Peyer's patch (tissue), 4 donors: Measurements from ENCODE around the gene PARVA. TPM values are rescaled to one million over a fixed set of nuclear protein-coding genes. Genes with fewer than 3 reads are reported as not detected.

ENCODE experiments used
- DNase-seq, 3 donors: peaks; one replicate each; pipeline ENCODE4 v3.0.0-alpha.2; 2017 to 2019
- H3K27ac ChIP-seq, 4 donors: fragments of 200-600 bp; sonication (generic); one replicate each; pipeline ENCODE4 v1.5.1; 2016 to 2019
- H3K27me3 ChIP-seq, 2 donors: fragments of 200-600 bp; sonication (generic); one replicate each; pipeline ENCODE4 v1.5.1; 2019
- H3K36me3 ChIP-seq, 3 donors: fragments of 200-600 bp; sonication (generic); one replicate each; pipeline ENCODE4 v1.5.1; 2016 to 2019
- H3K4me1 ChIP-seq, 4 donors: fragments of 200-600 bp; sonication (generic); one replicate each; pipeline ENCODE4 v1.5.1; 2016 to 2019
- H3K4me3 ChIP-seq, 4 donors: fragments of 200-600 bp; sonication (generic); 1 replicate in 3 of 4; 2 replicates in 1 of 4; pipeline ENCODE4 v1.5.1; 2016 to 2019; ENCODE audit warnings: mild to moderate bottlenecking in 1 of 4
- H3K9me3 ChIP-seq, 4 donors: fragments of 200-600 bp; sonication (generic); one replicate each; pipeline ENCODE4 v1.5.1; 2016 to 2019; ENCODE audit warnings: mild to moderate bottlenecking in 1 of 4
- CTCF ChIP-seq, 6 experiments: fragments of 450-650 bp in 4 of 6; fragments of 200-600 bp in 2 of 6; sonication (generic) in 1 of 6; IDR thresholded peaks; one replicate each; pipeline ENCODE4 v1.5.1; 2017 to 2019; ENCODE audit warnings: antibody characterized with exemption in 6 of 6, mild to moderate bottlenecking in 3 of 6, moderate library complexity in 1 of 6
- POLR2A ChIP-seq, 2 donors: fragments of 450-650 bp; IDR thresholded peaks; one replicate each; pipeline ENCODE4 v1.5.1; 2017; ENCODE audit warnings: antibody characterized with exemption in 2 of 2, mild to moderate bottlenecking in 2 of 2, moderate library complexity in 2 of 2
- total RNA-seq, 4 donors: library from RNA; depleted of rRNA; stranded (reverse); fragments of >200 nt; gene quantifications; one replicate each; pipeline ENCODE4 v1.1.0, GENCODE V29; 2016

PARVA gene
- total RNA-seq, 4 donors from 2014 or later = 13.7 to 35.5 (median 26.2) TPM

GRCh38 chr11:12453243-12453642 lies 75.9 kb downstream of the PARVA start:
- H3K4me3 ChIP-seq = no peak overlapping the region
- H3K9me3 ChIP-seq = no peaks in the 10 kb centered on the region
- H3K27ac ChIP-seq = peak overlapping the region in 1 of 4 donors; percentile 17
- H3K36me3 ChIP-seq = no peaks in the 10 kb centered on the region
- H3K4me1 ChIP-seq = peaks cover 0 to 2% (median 0%) of the 10 kb centered on the region in 4 donors
- TF ChIP-seq POLR2A (IDR thresholded peaks at IDR 0.05) (no peak), CTCF (IDR thresholded peaks at IDR 0.05) (no peak)
- no peak for DNase-seq
- H3K27me3 ChIP-seq = no peaks in the 10 kb centered on the region

GRCh38 chr11:12454782-12455181 lies 77.4 kb downstream of the PARVA start:
- no peak overlapping the region for H3K4me3 ChIP-seq
- H3K36me3 ChIP-seq = no peaks in the 10 kb centered on the region
- H3K4me1 ChIP-seq = peaks cover 0 to 8% (median 0%) of the 10 kb centered on the region in 4 donors
- H3K9me3 ChIP-seq = no peaks in the 10 kb centered on the region
- TF ChIP-seq POLR2A (IDR thresholded peaks at IDR 0.05) (no peak), CTCF (IDR thresholded peaks at IDR 0.05) (no peak)
- H3K27ac ChIP-seq = peak overlapping the region in 1 of 4 donors; percentile 68
- H3K27me3 ChIP-seq = no peaks in the 10 kb centered on the region
- DNase-seq = no peak

- H3K27me3 ChIP-seq = no peaks in the 10 kb centered on the region
- no peak for TF ChIP-seq CTCF (IDR thresholded peaks at IDR 0.05)
- no peaks in the 10 kb centered on the region for H3K9me3 ChIP-seq
- H3K27ac ChIP-seq = peak overlapping the region in 1 of 4 donors; percentile 68
- peaks cover 0 to 8% (median 0%) of the 10 kb centered on the region in 4 donors for H3K4me1 ChIP-seq
- H3K4me3 ChIP-seq = no peak overlapping the region
- no peak for DNase-seq
- no peaks in the 10 kb centered on the region for H3K36me3 ChIP-seq
Observed at GRCh38 chr11:12455938-12456337, 78.6 kb downstream of the PARVA start.

GRCh38 chr11:12456651-12457579 lies 79.5 kb downstream of the PARVA start:
- H3K4me3 ChIP-seq = no peak overlapping the region
- no peaks in the 10 kb centered on the region for H3K9me3 ChIP-seq
- H3K4me1 ChIP-seq = peaks cover 0 to 8% (median 0%) of the 10 kb centered on the region in 4 donors
- peak overlapping the region in 2 of 4 donors; percentile 1 to 68 for H3K27ac ChIP-seq
- no peaks in the 10 kb centered on the region for H3K36me3 ChIP-seq
- no peak for DNase-seq
- H3K27me3 ChIP-seq = no peaks in the 10 kb centered on the region
- TF ChIP-seq POLR2A (IDR thresholded peaks at IDR 0.05) (no peak), CTCF (IDR thresholded peaks at IDR 0.05) (no peak)

GRCh38 chr11:12458042-12458441 lies 80.7 kb downstream of the PARVA start:
- Histone ChIP-seq H3K4me1 (peaks cover 0 to 8% (median 0%) of the 10 kb centered on the region in 4 donors), H3K36me3 (no peaks in the 10 kb centered on the region), H3K27me3 (no peaks in the 10 kb centered on the region), H3K4me3 (no peak overlapping the region), H3K9me3 (no peaks in the 10 kb centered on the region), H3K27ac (peak overlapping the region in 2 of 4 donors; percentile 1 to 68)
- TF ChIP-seq CTCF (IDR thresholded peaks at IDR 0.05) (no peak), POLR2A (IDR thresholded peaks at IDR 0.05) (no peak)
- no peak for DNase-seq
